ENCODE measurements around the gene TCF4.

GRCh38 chr18:55405475-55405874 lies 182.5 kb downstream of the TCF4 start:
- TF ChIP-seq POLR2AphosphoS5 (IDR thresholded peaks at IDR 0.05) (no peak), CTCF (IDR thresholded peaks at IDR 0.05) (no peak), POLR2A (IDR thresholded peaks at IDR 0.05) (no peak)

All from stomach (tissue), 4 donors.